ENCODE data around the gene CHMP1B. TPM values are rescaled to one million over a fixed set of nuclear protein-coding genes. Genes with fewer than 3 reads are reported as not detected.
A peak's percentile ranks its signal among the peaks of the same experiment; 100 is the strongest.

Gene CHMP1B
- total and polyA plus RNA-seq, 9 of the 15 experiments (the other 6 are each of a cell fraction or from before 2014, with no cell fraction given): 12.3 to 29.9 (median 19.0) TPM

- TF ChIP-seq, protein P1, sequence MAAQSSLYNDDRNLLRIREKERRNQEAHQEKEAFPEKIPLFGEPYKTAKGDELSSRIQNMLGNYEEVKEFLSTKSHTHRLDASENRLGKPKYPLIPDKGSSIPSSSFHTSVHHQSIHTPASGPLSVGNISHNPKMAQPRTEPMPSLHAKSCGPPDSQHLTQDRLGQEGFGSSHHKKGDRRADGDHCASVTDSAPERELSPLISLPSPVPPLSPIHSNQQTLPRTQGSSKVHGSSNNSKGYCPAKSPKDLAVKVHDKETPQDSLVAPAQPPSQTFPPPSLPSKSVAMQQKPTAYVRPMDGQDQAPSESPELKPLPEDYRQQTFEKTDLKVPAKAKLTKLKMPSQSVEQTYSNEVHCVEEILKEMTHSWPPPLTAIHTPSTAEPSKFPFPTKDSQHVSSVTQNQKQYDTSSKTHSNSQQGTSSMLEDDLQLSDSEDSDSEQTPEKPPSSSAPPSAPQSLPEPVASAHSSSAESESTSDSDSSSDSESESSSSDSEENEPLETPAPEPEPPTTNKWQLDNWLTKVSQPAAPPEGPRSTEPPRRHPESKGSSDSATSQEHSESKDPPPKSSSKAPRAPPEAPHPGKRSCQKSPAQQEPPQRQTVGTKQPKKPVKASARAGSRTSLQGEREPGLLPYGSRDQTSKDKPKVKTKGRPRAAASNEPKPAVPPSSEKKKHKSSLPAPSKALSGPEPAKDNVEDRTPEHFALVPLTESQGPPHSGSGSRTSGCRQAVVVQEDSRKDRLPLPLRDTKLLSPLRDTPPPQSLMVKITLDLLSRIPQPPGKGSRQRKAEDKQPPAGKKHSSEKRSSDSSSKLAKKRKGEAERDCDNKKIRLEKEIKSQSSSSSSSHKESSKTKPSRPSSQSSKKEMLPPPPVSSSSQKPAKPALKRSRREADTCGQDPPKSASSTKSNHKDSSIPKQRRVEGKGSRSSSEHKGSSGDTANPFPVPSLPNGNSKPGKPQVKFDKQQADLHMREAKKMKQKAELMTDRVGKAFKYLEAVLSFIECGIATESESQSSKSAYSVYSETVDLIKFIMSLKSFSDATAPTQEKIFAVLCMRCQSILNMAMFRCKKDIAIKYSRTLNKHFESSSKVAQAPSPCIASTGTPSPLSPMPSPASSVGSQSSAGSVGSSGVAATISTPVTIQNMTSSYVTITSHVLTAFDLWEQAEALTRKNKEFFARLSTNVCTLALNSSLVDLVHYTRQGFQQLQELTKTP (IDR thresholded peaks at IDR 0.05; ENCODE audit: low read depth in 1 of 2, partially characterized antibody in 2 of 2): peak in 1 of 2 experiments; percentile 36
- TF ChIP-seq TCF7L2 (IDR thresholded peaks at IDR 0.05; ENCODE audit: low read depth, low read length) (0 out of 2 replicates have a peak, but pooled peaks have one; percentile 22), RBM25 (IDR thresholded peaks at IDR 0.05; ENCODE audit: low read depth, low read length, severe bottlenecking) (no peak), SNRNP70 (optimal IDR thresholded peaks at IDR 0.05; ENCODE audit: low read depth, low read length) (no peak), ZHX1 (conservative IDR thresholded peaks at IDR 0.05; ENCODE audit: low read length) (peak; percentile 81), GTF2A2 (tag; IDR thresholded peaks at IDR 0.05) (no peak), ZBTB33 (CRISPR knock-in tag; IDR thresholded peaks at IDR 0.05) (no peak), ZNF23 (CRISPR knock-in tag; IDR thresholded peaks at IDR 0.05) (no peak), PHF20 (IDR thresholded peaks at IDR 0.05; ENCODE audit: partially characterized antibody) (peak; percentile 95), TAF9B (IDR thresholded peaks at IDR 0.05; ENCODE audit: partially characterized antibody) (peak; percentile 90)
- TF ChIP-seq, protein P2, sequence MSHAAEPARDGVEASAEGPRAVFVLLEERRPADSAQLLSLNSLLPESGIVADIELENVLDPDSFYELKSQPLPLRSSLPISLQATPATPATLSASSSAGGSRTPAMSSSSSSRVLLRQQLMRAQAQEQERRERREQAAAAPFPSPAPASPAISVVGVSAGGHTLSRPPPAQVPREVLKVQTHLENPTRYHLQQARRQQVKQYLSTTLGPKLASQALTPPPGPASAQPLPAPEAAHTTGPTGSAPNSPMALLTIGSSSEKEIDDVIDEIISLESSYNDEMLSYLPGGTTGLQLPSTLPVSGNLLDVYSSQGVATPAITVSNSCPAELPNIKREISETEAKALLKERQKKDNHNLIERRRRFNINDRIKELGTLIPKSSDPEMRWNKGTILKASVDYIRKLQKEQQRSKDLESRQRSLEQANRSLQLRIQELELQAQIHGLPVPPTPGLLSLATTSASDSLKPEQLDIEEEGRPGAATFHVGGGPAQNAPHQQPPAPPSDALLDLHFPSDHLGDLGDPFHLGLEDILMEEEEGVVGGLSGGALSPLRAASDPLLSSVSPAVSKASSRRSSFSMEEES (CRISPR knock-in tag; IDR thresholded peaks at IDR 0.05): no peak
- TF ChIP-seq, protein P3, sequence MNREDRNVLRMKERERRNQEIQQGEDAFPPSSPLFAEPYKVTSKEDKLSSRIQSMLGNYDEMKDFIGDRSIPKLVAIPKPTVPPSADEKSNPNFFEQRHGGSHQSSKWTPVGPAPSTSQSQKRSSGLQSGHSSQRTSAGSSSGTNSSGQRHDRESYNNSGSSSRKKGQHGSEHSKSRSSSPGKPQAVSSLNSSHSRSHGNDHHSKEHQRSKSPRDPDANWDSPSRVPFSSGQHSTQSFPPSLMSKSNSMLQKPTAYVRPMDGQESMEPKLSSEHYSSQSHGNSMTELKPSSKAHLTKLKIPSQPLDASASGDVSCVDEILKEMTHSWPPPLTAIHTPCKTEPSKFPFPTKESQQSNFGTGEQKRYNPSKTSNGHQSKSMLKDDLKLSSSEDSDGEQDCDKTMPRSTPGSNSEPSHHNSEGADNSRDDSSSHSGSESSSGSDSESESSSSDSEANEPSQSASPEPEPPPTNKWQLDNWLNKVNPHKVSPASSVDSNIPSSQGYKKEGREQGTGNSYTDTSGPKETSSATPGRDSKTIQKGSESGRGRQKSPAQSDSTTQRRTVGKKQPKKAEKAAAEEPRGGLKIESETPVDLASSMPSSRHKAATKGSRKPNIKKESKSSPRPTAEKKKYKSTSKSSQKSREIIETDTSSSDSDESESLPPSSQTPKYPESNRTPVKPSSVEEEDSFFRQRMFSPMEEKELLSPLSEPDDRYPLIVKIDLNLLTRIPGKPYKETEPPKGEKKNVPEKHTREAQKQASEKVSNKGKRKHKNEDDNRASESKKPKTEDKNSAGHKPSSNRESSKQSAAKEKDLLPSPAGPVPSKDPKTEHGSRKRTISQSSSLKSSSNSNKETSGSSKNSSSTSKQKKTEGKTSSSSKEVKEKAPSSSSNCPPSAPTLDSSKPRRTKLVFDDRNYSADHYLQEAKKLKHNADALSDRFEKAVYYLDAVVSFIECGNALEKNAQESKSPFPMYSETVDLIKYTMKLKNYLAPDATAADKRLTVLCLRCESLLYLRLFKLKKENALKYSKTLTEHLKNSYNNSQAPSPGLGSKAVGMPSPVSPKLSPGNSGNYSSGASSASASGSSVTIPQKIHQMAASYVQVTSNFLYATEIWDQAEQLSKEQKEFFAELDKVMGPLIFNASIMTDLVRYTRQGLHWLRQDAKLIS (CRISPR knock-in tag; IDR thresholded peaks at IDR 0.05): peak; percentile 91
These were observed at the start of gene CHMP1B (continued) for GRCh38 chr18:11851146-11851805.
